Retinal pigment epithelial cell (primary cell): ENCODE measurements around the gene TIAM2.

Experiments
- DNase-seq: peaks from one replicate; pipeline ENCODE4 v3.0.0-alpha.2; 2010; ENCODE audit warnings: low read depth
- H3K4me3 ChIP-seq: 2 replicates; pipeline ENCODE4 v1.5.1; 2011; ENCODE audit warnings: mild to moderate bottlenecking, low read length, control low read depth, moderate library complexity
- CTCF ChIP-seq: conservative IDR thresholded peaks from 2 replicates; pipeline ENCODE4 v1.5.1; 2011; ENCODE audit warnings: low read depth, low read length, control low read depth, inconsistent platforms

TIAM2 gene

GRCh38 chr6:155106456-155107115 lies 111.5 kb downstream of the TIAM2 start:
- no peak for DNase-seq
- H3K4me3 ChIP-seq = no peak overlapping the region
- TF ChIP-seq CTCF = no peak

- DNase-seq = no peak
- no peak overlapping the region for H3K4me3 ChIP-seq
- TF ChIP-seq CTCF = no peak
Measured at GRCh38 chr6:155107432-155108069, 112.4 kb downstream of the TIAM2 start.

- no peak for DNase-seq
- no peak overlapping the region for H3K4me3 ChIP-seq
- no peak for TF ChIP-seq CTCF
Measured at GRCh38 chr6:155108070-155108820, 113.1 kb downstream of the TIAM2 start.

GRCh38 chr6:155110721-155111120 lies 115.6 kb downstream of the TIAM2 start:
- H3K4me3 ChIP-seq = no peak overlapping the region
- no peak for TF ChIP-seq CTCF
- DNase-seq = no peak

GRCh38 chr6:155112757-155113156 lies 117.6 kb downstream of the TIAM2 start:
- H3K4me3 ChIP-seq = no peak overlapping the region
- DNase-seq = no peak
- TF ChIP-seq CTCF = no peak

GRCh38 chr6:155115893-155116570 lies 120.9 kb downstream of the TIAM2 start:
- no peak for TF ChIP-seq CTCF
- no peak for DNase-seq

More at GRCh38 chr6:155115893-155116570, 120.9 kb downstream of the TIAM2 start:
- H3K4me3 ChIP-seq = no peak overlapping the region
